Measurements from ENCODE around the gene FAH. TPM values are rescaled to one million over a fixed set of nuclear protein-coding genes. Genes with fewer than 3 reads are reported as not detected.

Gene FAH
- total and polyA plus RNA-seq, 10 of the 15 experiments (the other 5 are each of a cell fraction or from before 2014, with no cell fraction given): 36.3 to 121 (median 62.0) TPM

DNA sequence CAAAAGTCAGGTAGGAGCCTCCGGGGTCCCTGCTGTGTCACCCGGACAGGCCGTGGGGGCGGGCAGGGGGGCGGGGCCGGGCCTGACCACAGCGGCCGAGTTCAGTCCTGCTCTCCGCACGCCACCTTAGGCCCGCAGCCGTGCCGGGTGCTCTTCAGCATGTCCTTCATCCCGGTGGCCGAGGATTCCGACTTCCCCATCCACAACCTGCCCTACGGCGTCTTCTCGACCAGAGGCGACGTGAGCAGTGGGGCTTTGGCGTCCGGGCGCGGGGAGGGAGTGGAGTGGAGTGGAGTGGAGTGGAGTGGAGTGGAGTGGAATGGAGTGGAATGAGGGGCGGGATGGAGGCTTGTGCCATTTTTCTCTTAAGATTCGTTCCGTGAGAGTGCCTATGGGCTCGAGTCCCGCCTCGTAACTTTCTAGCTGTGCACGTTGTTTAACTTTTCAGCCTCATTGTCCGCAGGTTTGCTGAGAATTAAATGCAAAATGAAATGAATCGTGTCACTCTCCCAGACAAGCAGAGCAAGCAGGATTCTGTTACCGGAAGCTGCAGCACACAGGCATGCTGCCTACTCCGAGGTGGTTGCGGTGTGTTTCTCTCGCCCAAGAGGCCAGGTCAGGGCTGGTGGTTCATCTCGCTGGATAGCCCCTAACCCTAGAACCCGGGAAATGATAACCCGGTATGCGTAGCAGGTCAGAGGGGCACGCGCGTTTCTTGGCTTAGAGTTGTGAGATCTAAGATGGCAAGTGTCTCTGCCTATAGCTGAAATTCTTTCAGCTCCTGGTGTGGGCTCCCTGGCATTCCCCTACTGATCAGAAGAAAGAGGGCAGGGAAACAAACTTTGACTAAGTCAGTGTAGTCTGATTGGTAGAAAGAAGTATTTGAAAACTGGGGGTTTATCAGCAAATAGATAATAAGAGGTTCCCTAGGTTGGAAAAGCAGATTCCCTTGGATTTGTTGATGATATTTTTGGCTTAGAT, at the start of gene FAH (continued):
- TF ChIP-seq, protein P1, sequence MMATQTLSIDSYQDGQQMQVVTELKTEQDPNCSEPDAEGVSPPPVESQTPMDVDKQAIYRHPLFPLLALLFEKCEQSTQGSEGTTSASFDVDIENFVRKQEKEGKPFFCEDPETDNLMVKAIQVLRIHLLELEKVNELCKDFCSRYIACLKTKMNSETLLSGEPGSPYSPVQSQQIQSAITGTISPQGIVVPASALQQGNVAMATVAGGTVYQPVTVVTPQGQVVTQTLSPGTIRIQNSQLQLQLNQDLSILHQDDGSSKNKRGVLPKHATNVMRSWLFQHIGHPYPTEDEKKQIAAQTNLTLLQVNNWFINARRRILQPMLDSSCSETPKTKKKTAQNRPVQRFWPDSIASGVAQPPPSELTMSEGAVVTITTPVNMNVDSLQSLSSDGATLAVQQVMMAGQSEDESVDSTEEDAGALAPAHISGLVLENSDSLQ (IDR thresholded peaks at IDR 0.05): peak; percentile 31; the same call in 1 of the 2 replicates
- peak; percentile 30; the same call in 1 of the 2 replicates for TF ChIP-seq DPF2 (IDR thresholded peaks at IDR 0.05)
- peak; percentile 7; the same call in 1 of the 2 replicates for TF ChIP-seq SPI1 (IDR thresholded peaks at IDR 0.05; ENCODE audit: borderline replicate concordance, insufficient read depth, low read depth, low read length)
- TF ChIP-seq EGR1 (IDR thresholded peaks at IDR 0.05; ENCODE audit: borderline replicate concordance in 1 of 2, low read depth in 2 of 2, low read length in 2 of 2): peak in 1 of 2 experiments; percentile 58; a peak in 1 of 3 replicates
- TF ChIP-seq CREM (IDR thresholded peaks at IDR 0.05; ENCODE audit: low read depth): 0 out of 2 replicates have a peak, but pooled peaks have one; percentile 11
- TF ChIP-seq SP1 (IDR thresholded peaks at IDR 0.05; ENCODE audit: low read depth, low read length): peak; percentile 50
- TF ChIP-seq, protein P2, sequence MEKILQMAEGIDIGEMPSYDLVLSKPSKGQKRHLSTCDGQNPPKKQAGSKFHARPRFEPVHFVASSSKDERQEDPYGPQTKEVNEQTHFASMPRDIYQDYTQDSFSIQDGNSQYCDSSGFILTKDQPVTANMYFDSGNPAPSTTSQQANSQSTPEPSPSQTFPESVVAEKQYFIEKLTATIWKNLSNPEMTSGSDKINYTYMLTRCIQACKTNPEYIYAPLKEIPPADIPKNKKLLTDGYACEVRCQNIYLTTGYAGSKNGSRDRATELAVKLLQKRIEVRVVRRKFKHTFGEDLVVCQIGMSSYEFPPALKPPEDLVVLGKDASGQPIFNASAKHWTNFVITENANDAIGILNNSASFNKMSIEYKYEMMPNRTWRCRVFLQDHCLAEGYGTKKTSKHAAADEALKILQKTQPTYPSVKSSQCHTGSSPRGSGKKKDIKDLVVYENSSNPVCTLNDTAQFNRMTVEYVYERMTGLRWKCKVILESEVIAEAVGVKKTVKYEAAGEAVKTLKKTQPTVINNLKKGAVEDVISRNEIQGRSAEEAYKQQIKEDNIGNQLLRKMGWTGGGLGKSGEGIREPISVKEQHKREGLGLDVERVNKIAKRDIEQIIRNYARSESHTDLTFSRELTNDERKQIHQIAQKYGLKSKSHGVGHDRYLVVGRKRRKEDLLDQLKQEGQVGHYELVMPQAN (conservative IDR thresholded peaks at IDR 0.05): peak; percentile 63; the same call in 1 of the 2 replicates
- peak; percentile 71; the same call in 1 of the 2 replicates for TF ChIP-seq RB1 (IDR thresholded peaks at IDR 0.05; ENCODE audit: borderline replicate concordance)
